Muscle layer of colon (tissue), 2 donors: Measurements from ENCODE around the gene CUX1.
A peak's percentile ranks its signal among the peaks of the same experiment; 100 is the strongest.

ENCODE experiments used
- H3K27ac ChIP-seq: one replicate; pipeline ENCODE4 v1.7.0; 2013; ENCODE audit warnings: low read depth, mild to moderate bottlenecking, low read length, moderate library complexity
- H3K27me3 ChIP-seq, 2 donors: one replicate each; pipeline ENCODE4 v1.7.0; 2013; ENCODE audit warnings: low read length in 2 of 2, mild to moderate bottlenecking in 2 of 2; ENCODE audit not compliant: insufficient read depth in 2 of 2, control insufficient read depth in 1 of 2
- H3K36me3 ChIP-seq: one replicate; pipeline ENCODE4 v1.7.0; 2013; ENCODE audit warnings: mild to moderate bottlenecking, low read length; ENCODE audit not compliant: insufficient read depth
- H3K4me1 ChIP-seq: one replicate; pipeline ENCODE4 v1.7.0; 2013; ENCODE audit warnings: mild to moderate bottlenecking, low read length; ENCODE audit not compliant: insufficient read depth
- H3K4me3 ChIP-seq, 2 donors: one replicate each; pipeline ENCODE4 v1.7.0; 2013; ENCODE audit warnings: low read length in 2 of 2, low read depth in 1 of 2, mild to moderate bottlenecking in 1 of 2, moderate library complexity in 1 of 2
- H3K9ac ChIP-seq: one replicate; pipeline ENCODE4 v1.7.0; 2013; ENCODE audit warnings: low read length
- H3K9me3 ChIP-seq: one replicate; pipeline ENCODE4 v1.7.0; 2013; ENCODE audit warnings: mild to moderate bottlenecking, low read length
- donor health status: abdominal sarcoma.
- donor health status: Adenocarcinoma of cecum.

The CUX1 gene

GRCh38 chr7:101952355-101953247 lies 135.2 kb downstream of the CUX1 start:
- peak overlapping the region in 1 of 2 donors; percentile 17 for H3K4me3 ChIP-seq
- H3K9me3 ChIP-seq, result no peaks in the 10 kb centered on the region
- H3K27ac ChIP-seq, result peak overlapping the region; percentile 93
- peaks cover 63% of the 10 kb centered on the region for H3K4me1 ChIP-seq
- no peaks in the 10 kb centered on the region for H3K36me3 ChIP-seq
- H3K9ac ChIP-seq, result peak overlapping the region; percentile 49
- H3K27me3 ChIP-seq, result no peaks in the 10 kb centered on the region

- Histone ChIP-seq H3K9me3 (no peaks in the 10 kb centered on the region), H3K27me3 (no peaks in the 10 kb centered on the region), H3K4me3 (no peak overlapping the region), H3K9ac (peak overlapping the region; percentile 49), H3K4me1 (peaks cover 63% of the 10 kb centered on the region), H3K36me3 (no peaks in the 10 kb centered on the region), H3K27ac (peak overlapping the region; percentile 93)
Measured at GRCh38 chr7:101953248-101953819, 135.9 kb downstream of the CUX1 start.

- no peak overlapping the region for H3K9ac ChIP-seq
- H3K4me3 ChIP-seq, result no peak overlapping the region
- H3K27me3 ChIP-seq, result no peaks in the 10 kb centered on the region
- H3K4me1 ChIP-seq, result peaks cover 58% of the 10 kb centered on the region
- H3K36me3 ChIP-seq, result no peaks in the 10 kb centered on the region
- H3K9me3 ChIP-seq, result no peaks in the 10 kb centered on the region
- peak overlapping the region; percentile 93 for H3K27ac ChIP-seq
Measured at GRCh38 chr7:101954499-101954898, 137.1 kb downstream of the CUX1 start.

- Histone ChIP-seq H3K27ac (no peak overlapping the region), H3K9ac (no peak overlapping the region), H3K27me3 (no peaks in the 10 kb centered on the region), H3K4me3 (no peak overlapping the region), H3K4me1 (peaks cover 57% of the 10 kb centered on the region), H3K36me3 (no peaks in the 10 kb centered on the region), H3K9me3 (no peaks in the 10 kb centered on the region)
Measured at GRCh38 chr7:101956130-101956529, 138.7 kb downstream of the CUX1 start.

- peaks cover 55% of the 10 kb centered on the region for H3K4me1 ChIP-seq
- peak overlapping the region; percentile 10 for H3K9ac ChIP-seq
- H3K9me3 ChIP-seq, result no peaks in the 10 kb centered on the region
- H3K27me3 ChIP-seq, result no peaks in the 10 kb centered on the region
- H3K27ac ChIP-seq, result peak overlapping the region; percentile 48
- no peaks in the 10 kb centered on the region for H3K36me3 ChIP-seq
- no peak overlapping the region for H3K4me3 ChIP-seq
Measured at GRCh38 chr7:101957744-101958525, 140.5 kb downstream of the CUX1 start.

GRCh38 chr7:101959342-101959741 lies 141.9 kb downstream of the CUX1 start:
- peaks cover 45% of the 10 kb centered on the region for H3K4me1 ChIP-seq
- no peak overlapping the region for H3K9ac ChIP-seq
- no peaks in the 10 kb centered on the region for H3K9me3 ChIP-seq
- H3K4me3 ChIP-seq, result no peak overlapping the region
- no peaks in the 10 kb centered on the region for H3K27me3 ChIP-seq
- no peaks in the 10 kb centered on the region for H3K36me3 ChIP-seq
- H3K27ac ChIP-seq, result no peak overlapping the region

- Histone ChIP-seq H3K9ac (no peak overlapping the region), H3K27me3 (no peaks in the 10 kb centered on the region), H3K4me3 (no peak overlapping the region), H3K4me1 (peaks cover 40% of the 10 kb centered on the region), H3K9me3 (no peaks in the 10 kb centered on the region), H3K36me3 (no peaks in the 10 kb centered on the region), H3K27ac (no peak overlapping the region)
Measured at GRCh38 chr7:101959829-101960228, 142.4 kb downstream of the CUX1 start.

GRCh38 chr7:101960323-101960722 lies 142.9 kb downstream of the CUX1 start:
- Histone ChIP-seq H3K9ac (no peak overlapping the region), H3K9me3 (no peaks in the 10 kb centered on the region), H3K4me3 (no peak overlapping the region), H3K27me3 (no peaks in the 10 kb centered on the region), H3K4me1 (peaks cover 35% of the 10 kb centered on the region), H3K27ac (no peak overlapping the region), H3K36me3 (no peaks in the 10 kb centered on the region)

- Histone ChIP-seq H3K9me3 (no peaks in the 10 kb centered on the region), H3K27me3 (no peaks in the 10 kb centered on the region), H3K4me3 (no peak overlapping the region), H3K36me3 (no peaks in the 10 kb centered on the region), H3K27ac (peak overlapping the region; percentile 8), H3K9ac (no peak overlapping the region), H3K4me1 (peaks cover 32% of the 10 kb centered on the region)
Measured at GRCh38 chr7:101960985-101961708, 143.7 kb downstream of the CUX1 start.

- Histone ChIP-seq H3K36me3 (no peaks in the 10 kb centered on the region), H3K27me3 (no peaks in the 10 kb centered on the region), H3K27ac (no peak overlapping the region), H3K9ac (no peak overlapping the region), H3K4me1 (peaks cover 32% of the 10 kb centered on the region), H3K9me3 (no peaks in the 10 kb centered on the region), H3K4me3 (no peak overlapping the region)
Measured at GRCh38 chr7:101961811-101962210, 144.4 kb downstream of the CUX1 start.

GRCh38 chr7:101963693-101964092 lies 146.3 kb downstream of the CUX1 start:
- Histone ChIP-seq H3K27ac (no peak overlapping the region), H3K36me3 (no peaks in the 10 kb centered on the region), H3K27me3 (no peaks in the 10 kb centered on the region), H3K4me1 (peaks cover 25% of the 10 kb centered on the region), H3K9ac (no peak overlapping the region), H3K4me3 (no peak overlapping the region), H3K9me3 (no peaks in the 10 kb centered on the region)
